ENCODE measurements around the gene CEMIP. TPM values are rescaled to one million over a fixed set of nuclear protein-coding genes. Genes with fewer than 3 reads are reported as not detected.

Gene CEMIP
- total RNA-seq, 1 donor, result 131 TPM

DNA sequence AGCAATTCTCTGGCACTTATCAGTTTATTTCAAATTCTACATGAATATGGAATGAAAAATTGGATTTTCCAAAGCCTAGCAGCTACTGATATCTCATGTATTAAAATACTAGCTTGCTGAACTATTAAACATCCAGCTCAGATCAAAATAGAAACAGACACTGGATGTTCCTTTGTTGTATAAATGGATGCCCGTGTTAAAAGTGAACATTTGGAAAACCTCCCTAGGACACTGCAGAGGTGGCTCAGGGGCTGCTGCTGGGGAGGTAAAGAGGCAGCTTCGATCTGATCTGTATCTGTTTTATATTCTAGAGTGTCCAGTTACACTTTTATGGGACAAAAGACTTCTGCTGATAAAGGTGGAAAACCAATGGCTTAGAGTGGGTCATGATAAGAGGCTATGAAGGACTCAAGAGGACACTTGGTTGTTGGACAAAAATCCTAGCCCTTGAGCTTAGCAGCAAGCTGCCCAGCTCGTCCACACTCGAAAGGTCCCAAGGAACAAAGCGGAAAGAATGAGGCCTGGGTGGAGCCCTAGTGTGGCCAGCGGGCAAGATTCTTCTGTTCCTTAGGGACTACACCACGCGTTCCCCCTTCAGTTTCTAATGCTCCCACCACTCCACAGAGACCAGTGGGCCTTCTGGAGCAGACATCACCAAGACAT is 200.5 kb downstream of the CEMIP start:
- H3K4me3 ChIP-seq (ENCODE audit: low read depth, low read length), result no peak overlapping the region
- no peak for DNase-seq (ENCODE audit: low read depth)
- TF ChIP-seq, protein P1, sequence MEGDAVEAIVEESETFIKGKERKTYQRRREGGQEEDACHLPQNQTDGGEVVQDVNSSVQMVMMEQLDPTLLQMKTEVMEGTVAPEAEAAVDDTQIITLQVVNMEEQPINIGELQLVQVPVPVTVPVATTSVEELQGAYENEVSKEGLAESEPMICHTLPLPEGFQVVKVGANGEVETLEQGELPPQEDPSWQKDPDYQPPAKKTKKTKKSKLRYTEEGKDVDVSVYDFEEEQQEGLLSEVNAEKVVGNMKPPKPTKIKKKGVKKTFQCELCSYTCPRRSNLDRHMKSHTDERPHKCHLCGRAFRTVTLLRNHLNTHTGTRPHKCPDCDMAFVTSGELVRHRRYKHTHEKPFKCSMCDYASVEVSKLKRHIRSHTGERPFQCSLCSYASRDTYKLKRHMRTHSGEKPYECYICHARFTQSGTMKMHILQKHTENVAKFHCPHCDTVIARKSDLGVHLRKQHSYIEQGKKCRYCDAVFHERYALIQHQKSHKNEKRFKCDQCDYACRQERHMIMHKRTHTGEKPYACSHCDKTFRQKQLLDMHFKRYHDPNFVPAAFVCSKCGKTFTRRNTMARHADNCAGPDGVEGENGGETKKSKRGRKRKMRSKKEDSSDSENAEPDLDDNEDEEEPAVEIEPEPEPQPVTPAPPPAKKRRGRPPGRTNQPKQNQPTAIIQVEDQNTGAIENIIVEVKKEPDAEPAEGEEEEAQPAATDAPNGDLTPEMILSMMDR (IDR thresholded peaks at IDR 0.05; ENCODE audit: insufficient read depth, low read depth, low read length), result no peak

GRCh38 chr15:80982205-80982604 is 203.0 kb downstream of the CEMIP start:
- TF ChIP-seq, protein P1 (IDR thresholded peaks at IDR 0.05; ENCODE audit: insufficient read depth, low read depth, low read length), result no peak
- H3K4me3 ChIP-seq (ENCODE audit: low read depth, low read length), result no peak overlapping the region
- DNase-seq (ENCODE audit: low read depth), result no peak

DNA sequence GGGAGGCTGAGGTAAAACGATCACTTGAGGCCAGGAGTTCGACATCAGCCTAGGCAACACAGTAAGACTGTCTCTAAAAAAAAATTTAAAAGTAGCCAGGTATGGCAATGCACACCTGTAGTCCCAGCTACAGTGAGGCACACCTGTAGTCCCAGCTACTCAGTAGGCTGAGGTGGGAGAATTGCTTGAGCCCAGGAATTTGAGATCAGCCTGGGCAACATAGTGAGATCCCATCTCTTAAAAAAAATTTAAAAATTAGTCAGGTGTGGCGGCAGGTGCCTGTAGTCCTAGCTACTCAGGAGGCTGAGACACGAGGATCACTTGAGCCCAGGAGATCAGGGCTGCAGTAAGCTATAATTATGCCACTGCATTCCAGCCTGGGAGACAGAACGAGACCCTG is 203.7 kb downstream of the CEMIP start:
- TF ChIP-seq, protein P1 (IDR thresholded peaks at IDR 0.05; ENCODE audit: insufficient read depth, low read depth, low read length), result no peak
- no peak for DNase-seq (ENCODE audit: low read depth)
- no peak overlapping the region for H3K4me3 ChIP-seq (ENCODE audit: low read depth, low read length)

GRCh38 chr15:80984856-80985255 is 205.7 kb downstream of the CEMIP start:
- DNase-seq (ENCODE audit: low read depth), result peak; percentile 45
- TF ChIP-seq, protein P1 (IDR thresholded peaks at IDR 0.05; ENCODE audit: insufficient read depth, low read depth, low read length), result no peak
- H3K4me3 ChIP-seq (ENCODE audit: low read depth, low read length), result no peak overlapping the region

- TF ChIP-seq, protein P1 (IDR thresholded peaks at IDR 0.05; ENCODE audit: insufficient read depth, low read depth, low read length), result no peak
- H3K4me3 ChIP-seq (ENCODE audit: low read depth, low read length), result no peak overlapping the region
- no peak for DNase-seq (ENCODE audit: low read depth)
Measured at GRCh38 chr15:80985981-80986380, 206.8 kb downstream of the CEMIP start.

DNA sequence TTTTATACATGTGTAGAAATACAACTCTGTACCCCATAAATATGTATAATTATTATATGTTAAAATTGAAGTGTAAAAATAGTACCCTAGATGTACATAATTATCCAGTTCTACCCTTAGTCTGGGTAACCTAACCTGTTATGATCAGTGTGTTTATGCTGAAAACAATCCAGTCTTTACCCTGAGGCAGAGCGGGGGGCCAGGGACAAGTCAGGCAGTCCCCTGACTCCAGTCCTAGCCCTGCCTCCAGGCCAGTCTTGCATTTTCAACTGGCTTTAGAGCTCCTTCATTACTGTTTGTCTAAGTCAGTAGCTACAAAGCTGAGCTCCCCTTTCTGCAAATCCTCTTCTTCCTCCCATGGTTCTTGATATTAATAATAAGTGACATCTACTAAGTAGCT is 207.3 kb downstream of the CEMIP start:
- DNase-seq (ENCODE audit: low read depth), result no peak
- no peak overlapping the region for H3K4me3 ChIP-seq (ENCODE audit: low read depth, low read length)
- TF ChIP-seq, protein P1 (IDR thresholded peaks at IDR 0.05; ENCODE audit: insufficient read depth, low read depth, low read length), result no peak
